Gastrocnemius medialis (tissue), 4 donors: Measurements from ENCODE around the gene CFL2. TPM values are rescaled to one million over a fixed set of nuclear protein-coding genes. Genes with fewer than 3 reads are reported as not detected.

Experiments used
- ATAC-seq, 2 donors: fragments of 150-250 bp; one replicate each; pipeline ENCODE4 v1.9.1; 2016
- DNase-seq, 2 donors: peaks; one replicate each; pipeline ENCODE4 v3.0.0-alpha.2; 2019
- H3K27ac ChIP-seq, 4 donors: fragments of 200-600 bp; sonication (generic); 1 replicate in 1 of 4; 2 replicates in 3 of 4; pipeline ENCODE4 v1.5.1; 2016 to 2018; ENCODE audit warnings: mild to moderate bottlenecking in 2 of 4, moderate library complexity in 1 of 4
- H3K27me3 ChIP-seq, 3 donors: fragments of 200-600 bp; sonication (generic) in 2 of 3; 1 replicate in 1 of 3; 2 replicates in 2 of 3; pipeline versions ENCODE4 v1.5.1 to v1.6.0; 2016 to 2019; ENCODE audit warnings: mild to moderate bottlenecking in 1 of 3, moderate library complexity in 1 of 3
- H3K36me3 ChIP-seq, 2 donors: fragments of 200-600 bp; sonication (generic) in 1 of 2; one replicate each; pipeline ENCODE4 v1.5.1; 2017 to 2018
- H3K4me1 ChIP-seq, 2 donors: fragments of 200-600 bp; sonication (generic) in 1 of 2; one replicate each; pipeline ENCODE4 v1.5.1; 2016 to 2017; ENCODE audit warnings: mild to moderate bottlenecking in 2 of 2
- H3K4me3 ChIP-seq, 4 donors: fragments of 200-600 bp; sonication (generic) in 3 of 4; 1 replicate in 1 of 4; 2 replicates in 3 of 4; pipeline ENCODE4 v1.5.1; 2016 to 2019; ENCODE audit warnings: mild to moderate bottlenecking in 2 of 4
- H3K9me3 ChIP-seq, 3 donors: fragments of 200-600 bp; sonication (generic) in 2 of 3; 1 replicate in 1 of 3; 2 replicates in 2 of 3; pipeline ENCODE4 v1.5.1; 2016 to 2019
- CTCF ChIP-seq, 5 experiments: fragments of 450-650 bp in 3 of 5; fragments of 200-600 bp in 2 of 5; sonication (generic) in 2 of 5; IDR thresholded peaks in 4 of 5; conservative IDR thresholded peaks in 1 of 5; 1 replicate in 4 of 5; 2 replicates in 1 of 5; pipeline ENCODE4 v1.5.1; 2016 to 2019; ENCODE audit warnings: antibody characterized with exemption in 5 of 5, mild to moderate bottlenecking in 3 of 5, moderate library complexity in 3 of 5
- POLR2A ChIP-seq, 2 donors: fragments of 450-650 bp; IDR thresholded peaks; one replicate each; pipeline ENCODE4 v1.6.1; 2017; ENCODE audit warnings: antibody characterized with exemption in 2 of 2, mild to moderate bottlenecking in 2 of 2, moderate library complexity in 2 of 2
- in situ Hi-C, 4 donors: fragments of 200-750 bp; cut with MboI; loops; one replicate each; pipeline versions ENCODE4 v1.15.0 to v1.8.0; 2017; ENCODE audit warnings: low sequenced_read_pairs in 4 of 4
- intact Hi-C: fragments of 100-400 bp; cut with DNase I; formaldehyde crosslinking; loops from one replicate; pipeline ENCODE4 v1.15.1; 2023; ENCODE audit warnings: low total_unique reads
- total RNA-seq, 4 donors: library from RNA; depleted of rRNA; stranded (reverse); fragments of >200 nt; gene quantifications; one replicate each; pipeline versions ENCODE4 v1.1.0 to v1.2.3, GENCODE V29; 2016

Gene CFL2
- total RNA-seq, 4 donors from 2014 or later, result 331 to 434 (median 371) TPM

- ATAC-seq (no peak), DNase-seq (no peak)
- H3K4me1 ChIP-seq, result no peaks in the 10 kb centered on the region
- TF ChIP-seq CTCF (IDR thresholded peaks at IDR 0.05 in 4 of 5, conservative IDR thresholded peaks at IDR 0.05 in 1 of 5), result no peak
- in situ Hi-C loops, result no loop called here
- no peak overlapping the region for H3K4me3 ChIP-seq
- intact Hi-C loops, result no loop called here
- no peaks in the 10 kb centered on the region for H3K9me3 ChIP-seq
- H3K36me3 ChIP-seq, result no peaks in the 10 kb centered on the region
- H3K27ac ChIP-seq, result no peak overlapping the region
- no peaks in the 10 kb centered on the region for H3K27me3 ChIP-seq
These were observed 47.4 kb downstream of the CFL2 start for GRCh38 chr14:34667007-34667406.

GRCh38 chr14:34665785-34666435 lies 48.5 kb downstream of the CFL2 start:
- Histone ChIP-seq H3K4me1 (no peaks in the 10 kb centered on the region), H3K36me3 (no peaks in the 10 kb centered on the region), H3K4me3 (no peak overlapping the region), H3K27me3 (no peaks in the 10 kb centered on the region), H3K27ac (no peak overlapping the region), H3K9me3 (no peaks in the 10 kb centered on the region)
- DNase-seq, result peak; percentile 18 to 27
- in situ Hi-C loops, result no loop called here
- TF ChIP-seq CTCF (IDR thresholded peaks at IDR 0.05 in 4 of 5, conservative IDR thresholded peaks at IDR 0.05 in 1 of 5), result no peak
- TF ChIP-seq POLR2A (IDR thresholded peaks at IDR 0.05), result no peak
- intact Hi-C loops, result no loop called here
- peak in 1 of 2 donors; percentile 36 for ATAC-seq

GRCh38 chr14:34662561-34663088 lies 51.8 kb downstream of the CFL2 start:
- Histone ChIP-seq H3K4me1 (no peaks in the 10 kb centered on the region), H3K27ac (no peak overlapping the region), H3K4me3 (no peak overlapping the region), H3K9me3 (no peaks in the 10 kb centered on the region), H3K27me3 (no peaks in the 10 kb centered on the region), H3K36me3 (no peaks in the 10 kb centered on the region)
- intact Hi-C loops (no loop called here), in situ Hi-C loops (no loop called here)
- DNase-seq (no peak), ATAC-seq (no peak)
- no peak for TF ChIP-seq POLR2A (IDR thresholded peaks at IDR 0.05)
- no peak for TF ChIP-seq CTCF (IDR thresholded peaks at IDR 0.05 in 4 of 5, conservative IDR thresholded peaks at IDR 0.05 in 1 of 5)

- H3K27me3 ChIP-seq, result no peaks in the 10 kb centered on the region
- no peaks in the 10 kb centered on the region for H3K36me3 ChIP-seq
- no peaks in the 10 kb centered on the region for H3K9me3 ChIP-seq
- H3K4me3 ChIP-seq, result no peak overlapping the region
- intact Hi-C loops, result no loop called here
- no peak overlapping the region for H3K27ac ChIP-seq
- no peak for DNase-seq
- no peak for TF ChIP-seq POLR2A (IDR thresholded peaks at IDR 0.05)
- TF ChIP-seq CTCF (IDR thresholded peaks at IDR 0.05 in 4 of 5, conservative IDR thresholded peaks at IDR 0.05 in 1 of 5), result no peak
- no peak for ATAC-seq
- in situ Hi-C loops, result no loop called here
- no peaks in the 10 kb centered on the region for H3K4me1 ChIP-seq
These were observed 53.6 kb downstream of the CFL2 start for GRCh38 chr14:34660796-34661195.

Other genes with a start within 250 kb of the CFL2 start
- 10 to 100 TPM; 25.6 to 35.7 (median 28.0) TPM for gene EAPP, start 174.9 kb downstream of the CFL2 start, total RNA-seq
- 100 to 1,000 TPM in 3 of 4 donors, 10 to 100 TPM in 1; 73.8 to 113 (median 109) TPM for gene SNX6, start 84.4 kb downstream of the CFL2 start, total RNA-seq
- 10 to 100 TPM; 11.6 to 18.5 (median 14.7) TPM for gene BAZ1A, start 160.8 kb upstream of the CFL2 start, total RNA-seq